GM18508 (cell line): Measurements from ENCODE around the gene PLPP7.
"Not testable (repeated sequence)": the region's sequence is repeated elsewhere in the genome, so short reads cannot be mapped to it uniquely, and the experiment has no call there.

ENCODE experiments used
- ATAC-seq: cut with Tn5 transposase; IDR thresholded peaks from one replicate; pipeline ENCODE4 v1.9.1; 2021; ENCODE audit warnings: moderate number of reproducible peaks; ENCODE audit not compliant: insufficient read depth, unreplicated experiment

PLPP7 gene

DNA sequence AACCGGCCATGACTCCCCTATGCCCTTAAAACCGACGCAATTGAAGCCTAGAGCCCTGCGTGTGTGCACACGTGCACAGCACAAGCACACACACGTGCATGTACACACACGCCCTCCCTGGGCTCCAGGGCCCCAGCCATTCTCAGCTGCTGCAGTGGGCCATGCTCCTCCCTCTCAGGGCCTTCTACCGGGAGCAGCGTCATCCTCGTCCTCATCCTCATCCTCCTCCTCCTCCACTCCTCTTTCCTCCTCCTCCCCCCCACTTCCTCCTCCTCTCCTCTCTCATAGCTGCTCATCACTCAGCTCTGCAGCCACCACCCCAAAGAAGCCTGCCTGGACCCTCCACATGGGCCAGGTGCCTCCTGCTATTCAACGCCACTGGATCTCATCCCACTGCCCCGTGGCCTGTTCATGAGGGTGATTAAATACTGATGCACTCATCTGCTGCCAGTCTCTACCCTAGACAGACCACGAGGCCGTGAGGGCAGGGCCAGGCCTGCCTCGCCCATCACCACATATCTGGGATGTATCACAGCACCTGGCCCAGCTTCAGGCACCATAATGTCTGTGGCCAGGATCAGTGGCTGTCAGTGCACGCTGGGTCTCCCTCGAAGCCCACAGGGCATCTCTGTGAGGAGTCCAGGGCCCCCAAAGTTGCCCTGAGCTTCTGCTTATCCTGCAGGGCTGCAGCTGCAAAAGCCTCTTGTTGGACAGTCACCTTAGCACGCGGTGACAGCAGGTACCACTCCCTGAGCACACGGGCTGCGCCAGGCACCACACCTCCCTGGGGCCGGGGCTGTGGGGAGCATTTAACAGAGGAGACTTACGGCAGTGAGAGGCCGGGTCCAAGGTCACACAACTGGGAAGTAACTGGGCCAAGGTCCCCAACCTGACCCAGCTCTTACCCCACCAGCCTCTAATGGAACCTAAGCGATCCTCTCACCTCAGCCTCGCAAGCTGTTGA is 23.0 kb upstream of the PLPP7 start:
- ATAC-seq = no peak

DNA sequence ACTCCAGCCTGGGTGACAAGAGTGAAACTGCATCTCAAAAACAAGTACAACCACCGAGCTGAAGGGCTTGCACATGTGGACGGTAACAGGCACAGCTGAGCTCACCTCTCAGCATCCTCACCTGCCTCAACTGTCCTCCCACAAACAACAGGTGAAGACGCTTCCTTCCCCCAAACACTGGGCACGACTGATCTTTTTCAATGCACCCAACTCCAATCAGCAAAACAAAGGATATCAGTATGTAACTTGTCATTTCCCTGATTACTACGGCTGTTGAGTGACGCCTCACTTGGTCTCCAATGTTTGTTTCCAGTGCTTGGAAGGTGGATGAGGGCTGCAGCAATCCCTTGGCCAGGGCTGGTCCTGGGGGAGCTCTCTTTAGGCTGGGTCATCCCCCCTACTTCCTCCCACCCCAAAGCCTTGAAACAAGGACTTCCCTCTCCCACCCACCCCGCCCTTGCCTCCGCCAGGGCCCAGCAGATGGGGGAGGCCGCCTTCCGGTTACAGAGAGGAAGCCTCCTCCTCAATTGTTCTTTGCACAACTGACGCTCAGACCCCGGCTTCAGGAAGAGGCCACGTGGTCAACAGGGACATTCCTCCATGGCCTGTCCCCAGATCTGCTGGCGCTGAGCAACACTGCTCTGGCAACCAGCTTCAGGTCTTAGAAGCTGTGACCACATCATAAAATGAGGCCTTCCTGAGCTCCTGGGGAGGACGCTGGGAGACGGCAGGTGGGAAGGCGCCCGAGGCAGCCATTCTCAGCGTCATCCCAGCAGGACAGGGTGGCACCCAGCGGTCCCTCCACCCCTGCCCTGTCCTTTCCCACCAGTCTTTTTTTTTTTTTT is 19.1 kb upstream of the PLPP7 start:
- ATAC-seq = no peak

DNA sequence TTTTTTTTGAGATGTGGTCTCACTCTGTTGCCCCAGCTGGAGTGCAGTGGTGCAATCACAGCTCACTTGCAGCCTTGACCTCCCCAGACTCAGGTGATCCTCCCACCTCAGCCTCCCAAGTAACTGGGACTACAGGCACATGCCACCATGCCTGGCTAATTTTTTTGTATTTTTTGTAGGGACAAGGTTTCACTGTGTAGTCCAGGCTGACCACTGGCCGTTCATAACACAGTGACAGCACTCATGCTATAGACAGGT is 18.6 kb upstream of the PLPP7 start:
- ATAC-seq = not testable (repeated sequence)

DNA sequence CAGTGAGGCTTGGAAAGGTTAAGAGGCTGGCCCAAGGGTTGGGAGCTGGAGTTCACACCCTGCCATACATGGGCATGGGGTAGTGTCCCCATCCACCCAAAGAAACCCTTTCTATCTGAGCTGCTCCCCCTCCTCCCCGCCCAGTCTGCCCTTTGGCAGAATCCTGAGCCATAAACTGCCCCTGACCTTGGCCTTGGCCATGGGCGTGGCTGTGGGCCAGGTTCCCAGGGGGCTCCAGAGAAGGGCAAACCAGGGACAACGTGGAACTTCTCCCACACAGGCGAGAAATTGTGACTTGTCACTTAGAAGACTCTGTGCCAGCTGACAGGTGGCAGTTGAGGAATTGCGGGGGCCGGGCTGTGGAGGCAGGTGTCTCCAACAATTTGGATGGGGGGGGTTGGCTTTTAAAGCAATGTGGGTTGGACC is 18.0 kb upstream of the PLPP7 start:
- ATAC-seq = no peak

DNA sequence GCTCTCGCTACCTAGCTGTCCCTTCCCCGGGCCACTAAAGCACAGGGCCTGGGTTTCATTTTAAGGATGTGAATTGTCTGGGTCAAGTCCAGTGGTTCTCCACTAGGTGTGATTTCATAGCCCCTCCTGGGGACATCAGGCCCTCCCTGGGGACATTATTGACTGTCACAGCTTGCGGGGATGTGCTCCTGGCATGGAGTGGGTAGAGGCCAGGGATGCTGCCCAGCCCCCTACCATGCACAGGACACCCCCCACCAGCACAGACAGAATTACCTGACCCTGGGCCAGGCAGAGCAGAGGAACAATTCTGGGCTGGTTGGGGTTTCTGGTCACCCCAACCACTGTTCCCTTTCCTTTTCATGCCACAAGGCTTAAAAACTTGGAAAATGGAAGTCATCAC is 17.3 kb upstream of the PLPP7 start:
- ATAC-seq = no peak

DNA sequence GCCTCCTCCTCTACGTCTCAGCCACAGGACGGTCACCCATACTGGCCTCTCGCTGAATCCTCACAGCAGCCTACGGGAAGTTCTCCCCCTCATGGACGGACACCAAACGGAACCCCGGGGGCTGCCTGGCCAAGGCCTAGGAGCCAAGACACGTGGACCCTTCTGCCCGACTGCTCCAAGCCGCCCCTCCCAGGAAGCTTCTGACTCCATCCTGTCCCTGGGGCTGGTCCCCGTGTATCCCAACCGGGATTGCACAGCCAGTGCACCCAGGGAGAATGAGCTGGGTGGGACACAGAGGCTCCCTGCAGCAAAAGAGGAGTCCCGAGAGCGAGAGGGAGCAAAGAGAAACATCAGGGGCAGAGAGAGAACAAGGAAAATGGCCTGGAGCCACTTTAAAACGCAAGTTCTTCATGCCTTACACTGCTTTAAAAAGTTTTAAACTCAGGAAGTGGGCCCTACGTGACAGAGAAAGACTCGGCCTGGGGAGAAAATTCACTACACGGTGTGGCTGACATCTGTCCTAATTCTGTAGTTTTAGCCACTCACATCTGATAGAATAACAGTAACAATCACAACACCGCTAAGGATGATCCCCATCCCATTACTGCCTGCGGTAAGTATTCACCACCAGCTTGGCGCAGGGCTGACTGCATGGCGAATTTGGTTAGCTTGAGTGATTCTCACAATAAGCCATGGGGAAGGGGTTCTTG is 16.2 kb upstream of the PLPP7 start:
- ATAC-seq = no peak

DNA sequence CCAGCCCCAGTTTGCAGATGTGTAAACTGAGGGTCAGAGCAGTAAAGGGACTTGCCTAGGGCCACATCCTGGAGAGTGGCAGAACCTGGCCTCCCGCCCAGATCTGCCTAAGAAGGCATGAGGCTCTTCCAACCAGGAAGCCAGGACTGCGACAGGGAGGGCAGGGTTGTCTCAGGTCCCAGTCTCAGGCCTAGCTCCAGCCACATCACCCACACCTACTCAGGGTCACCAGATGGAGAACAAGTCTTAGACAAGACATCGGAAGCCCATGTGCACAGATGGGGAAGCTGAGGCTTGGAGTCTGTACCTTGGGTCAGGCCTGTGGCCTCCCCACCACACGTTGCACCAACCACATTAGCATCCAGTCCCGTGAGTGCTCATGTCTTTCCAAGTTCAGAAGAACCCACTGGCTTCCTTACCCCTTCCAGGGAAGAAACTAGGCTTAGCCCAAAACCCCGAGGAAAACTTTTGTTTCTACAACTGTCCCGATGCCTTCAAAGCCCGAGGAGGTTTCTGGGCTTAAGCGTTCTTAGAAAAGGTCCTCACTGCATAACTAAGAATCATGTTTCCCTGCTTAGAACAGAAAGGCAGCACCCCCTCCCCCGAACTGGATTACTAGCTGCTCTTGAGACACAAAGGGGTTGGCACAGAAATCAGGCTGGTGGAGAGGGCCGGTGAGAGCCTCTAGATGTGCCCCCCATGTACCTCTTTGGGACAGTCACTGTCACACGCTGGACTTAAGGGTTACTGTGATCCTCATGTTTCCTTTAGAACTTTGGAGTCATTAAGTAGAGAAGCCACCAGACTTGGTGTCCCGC is 15.5 kb upstream of the PLPP7 start:
- no peak for ATAC-seq

DNA sequence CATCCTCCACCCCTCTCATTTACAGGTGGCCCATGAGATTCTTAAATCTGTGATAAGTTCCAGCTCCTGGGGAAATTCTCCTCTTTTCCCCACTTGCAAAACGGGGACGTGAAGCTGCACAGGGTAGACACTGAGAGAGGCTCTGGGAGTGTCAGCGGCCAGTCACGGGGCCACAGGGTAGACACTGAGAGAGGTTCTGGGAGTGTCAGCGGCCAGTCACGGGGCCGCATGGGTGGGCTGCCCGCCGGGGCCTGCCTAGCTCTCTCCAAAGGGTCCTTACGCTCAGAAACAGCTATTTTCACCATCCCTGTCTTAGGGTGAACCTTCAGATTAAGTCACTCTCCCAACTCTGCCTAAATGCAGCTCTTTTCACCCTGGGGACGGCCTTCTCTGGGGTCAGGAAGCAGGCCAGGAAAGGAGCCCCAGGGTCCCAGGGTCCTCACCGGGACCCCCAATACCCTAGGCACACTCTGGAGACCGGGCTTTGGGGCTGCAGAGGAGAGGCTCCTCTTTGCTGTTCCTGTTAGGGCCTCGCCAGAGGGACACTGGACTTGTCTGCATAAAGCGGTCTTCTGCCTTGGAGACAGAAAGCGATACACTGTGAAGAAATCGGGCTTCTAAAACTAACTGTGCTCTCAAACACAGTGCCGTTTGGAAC is 14.7 kb upstream of the PLPP7 start:
- no peak for ATAC-seq

DNA sequence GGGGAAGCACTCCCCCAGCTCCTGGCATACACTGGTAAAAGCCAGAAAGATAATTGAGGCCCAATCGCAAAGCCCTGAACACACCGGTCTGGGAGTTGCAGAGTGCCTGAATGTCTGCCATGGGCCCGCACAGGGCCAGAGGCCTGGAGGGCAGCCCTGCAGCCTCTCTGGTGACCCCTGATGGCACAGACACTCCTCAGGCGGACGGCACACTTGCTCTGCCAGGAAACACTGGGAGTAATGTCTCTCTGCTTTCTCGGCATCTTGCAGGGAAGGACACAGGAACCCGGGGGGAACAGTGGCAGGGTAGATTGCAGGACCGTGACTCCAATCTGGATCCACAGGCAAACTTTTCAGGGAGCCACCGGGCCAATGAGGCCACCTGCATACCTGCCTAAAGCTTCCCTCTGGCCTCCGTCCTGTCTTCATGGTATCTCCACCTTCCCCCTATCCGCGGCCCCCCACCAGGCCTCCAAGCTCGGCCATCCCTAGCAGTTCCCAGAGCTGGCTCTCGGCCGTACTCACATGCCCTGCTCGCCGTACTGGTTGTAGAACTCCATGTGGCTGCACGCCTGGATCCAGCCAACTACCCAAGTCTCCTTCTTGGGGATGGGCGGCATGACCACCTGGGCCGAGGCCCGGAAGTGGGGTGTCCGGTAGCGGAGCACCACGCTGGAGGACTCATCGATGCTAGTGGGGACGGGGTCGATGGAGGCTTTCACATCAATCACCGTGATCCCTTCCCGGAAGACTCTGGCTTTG is 14.0 kb upstream of the PLPP7 start:
- no peak for ATAC-seq

DNA sequence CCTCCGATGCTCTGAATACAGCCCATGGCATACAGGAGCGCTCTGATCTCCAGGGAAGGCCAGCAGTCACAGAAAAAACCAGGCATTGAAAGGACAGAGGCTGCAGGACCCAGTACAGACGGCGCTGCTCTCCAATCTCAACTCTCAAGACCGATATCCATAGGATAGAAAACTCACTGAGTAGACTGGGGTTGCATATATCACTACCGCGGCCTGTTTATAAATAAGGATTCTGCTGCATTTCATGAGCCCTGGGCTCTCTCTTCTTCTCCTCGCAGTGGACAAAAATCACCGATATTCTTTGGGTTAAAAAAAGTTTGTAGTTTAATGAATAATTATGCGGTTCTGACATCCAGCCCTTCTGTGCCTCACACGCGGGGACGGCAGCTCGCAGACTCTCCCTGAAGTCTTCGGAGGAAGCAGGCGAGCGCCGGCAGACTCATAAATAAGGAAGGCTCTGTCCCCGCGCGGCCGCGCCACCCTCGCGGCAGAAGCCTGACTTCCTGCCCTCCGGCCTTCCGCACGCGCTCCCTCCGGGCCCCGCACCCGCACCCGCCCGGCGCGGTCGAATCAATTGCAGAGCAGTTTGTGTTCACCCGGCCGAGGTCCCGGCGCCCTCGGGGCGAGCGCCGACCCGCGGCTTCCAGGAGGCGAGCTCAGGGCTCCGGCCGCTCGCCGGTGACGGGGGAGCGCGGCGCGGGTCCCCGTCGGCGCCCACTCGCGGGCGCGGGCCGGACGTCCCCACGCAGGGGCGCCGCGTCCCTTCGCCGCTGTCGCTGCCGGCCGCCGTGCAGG is 13.2 kb upstream of the PLPP7 start, which contains the start of gene FAM78A:
TSS of gene FAM78A (minus strand) at position 417 of the 795 bp plus-strand sequence. CDS start at position 86, 331 bp downstream.
- no peak for ATAC-seq

DNA sequence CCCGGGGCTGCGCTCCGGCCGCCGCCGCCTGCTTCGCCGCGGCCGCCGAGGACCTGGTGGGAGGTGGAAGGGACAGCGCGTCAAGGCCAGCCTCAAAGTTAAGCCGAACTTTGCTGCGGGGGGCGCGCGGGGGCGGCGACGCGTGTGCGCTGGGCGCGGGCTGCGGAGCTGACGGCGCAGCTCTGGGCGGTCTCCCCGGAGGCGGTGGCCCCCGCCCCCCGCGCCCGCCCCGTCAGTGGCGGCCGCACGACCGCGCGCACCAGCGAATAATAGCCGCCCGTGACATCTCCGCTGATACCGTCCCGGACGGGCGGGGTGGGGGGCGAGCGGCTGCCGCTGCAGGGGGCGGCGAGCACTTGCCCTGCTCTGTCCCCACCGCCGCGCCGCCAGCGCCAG is 12.6 kb upstream of the PLPP7 start:
- no peak for ATAC-seq

DNA sequence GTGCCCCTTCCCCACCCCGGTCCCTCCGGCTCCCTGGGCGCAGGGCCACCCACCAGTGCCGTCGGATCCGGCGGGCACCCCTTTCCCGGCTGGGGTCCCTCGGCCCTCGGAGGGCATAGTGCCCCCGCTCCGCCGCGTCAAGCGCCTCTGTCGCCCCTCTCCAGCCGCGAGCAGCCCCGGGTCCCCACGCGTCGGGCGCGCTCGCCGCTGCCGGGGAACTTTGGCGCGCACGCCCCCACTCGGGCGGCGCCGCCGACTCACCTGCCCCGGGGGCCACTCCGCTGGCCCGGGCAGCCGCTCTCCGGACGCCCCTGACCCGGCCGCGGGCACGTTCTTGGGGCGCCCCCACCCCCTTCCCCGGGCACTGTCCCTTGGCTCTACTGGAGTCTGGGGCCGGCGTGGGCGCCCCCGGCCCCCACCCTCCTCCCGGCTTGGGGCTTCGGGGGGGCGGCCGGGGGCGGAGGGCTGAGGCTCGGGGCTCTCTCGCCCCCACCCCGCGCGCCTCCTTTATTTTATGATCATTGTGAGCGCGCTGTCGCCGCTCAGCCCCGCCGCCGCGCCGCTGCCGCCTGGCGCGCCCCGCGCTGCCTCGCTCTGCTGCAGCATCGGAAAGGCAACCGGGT is 12.1 kb upstream of the PLPP7 start:
- ATAC-seq = no peak

DNA sequence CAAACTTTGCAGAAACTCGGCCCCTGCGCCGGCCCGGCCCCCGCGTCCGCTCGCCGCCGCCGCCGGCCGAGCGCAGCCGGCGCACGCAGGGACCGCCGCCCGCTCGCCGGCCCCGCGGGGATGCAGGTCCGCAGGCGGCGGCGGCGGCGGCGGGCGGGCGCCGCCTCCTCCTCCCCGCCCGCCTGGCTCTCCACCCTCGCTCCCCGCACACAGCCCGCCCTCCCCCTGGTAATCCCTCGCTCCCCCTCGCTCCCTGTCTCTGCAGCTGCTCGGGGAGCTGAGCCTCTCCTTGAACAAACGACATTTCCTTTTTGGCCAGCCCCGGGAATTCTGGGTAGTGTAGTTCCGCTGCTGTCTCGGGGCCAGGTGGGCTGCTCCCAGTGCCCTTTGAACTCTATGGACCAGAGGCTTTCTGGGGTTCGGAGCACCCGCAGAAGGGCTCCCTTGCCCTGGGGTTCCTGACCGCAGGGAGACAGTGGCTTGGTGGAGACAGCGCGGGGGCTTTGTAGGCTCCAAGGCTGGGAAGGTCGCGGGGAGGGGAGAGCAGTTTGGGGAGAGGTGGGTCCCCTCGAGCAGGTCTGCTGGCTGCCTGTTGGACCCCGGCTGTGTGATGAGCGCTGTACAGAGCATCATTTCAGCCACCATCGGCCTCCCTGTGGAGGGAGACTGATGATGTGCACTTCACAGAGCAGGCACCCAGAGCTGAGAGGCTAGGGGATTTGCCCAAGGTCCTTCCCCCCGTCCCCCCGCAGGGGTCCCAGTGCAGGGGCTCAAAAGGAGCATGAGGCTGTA is 11.4 kb upstream of the PLPP7 start:
- no peak for ATAC-seq

DNA sequence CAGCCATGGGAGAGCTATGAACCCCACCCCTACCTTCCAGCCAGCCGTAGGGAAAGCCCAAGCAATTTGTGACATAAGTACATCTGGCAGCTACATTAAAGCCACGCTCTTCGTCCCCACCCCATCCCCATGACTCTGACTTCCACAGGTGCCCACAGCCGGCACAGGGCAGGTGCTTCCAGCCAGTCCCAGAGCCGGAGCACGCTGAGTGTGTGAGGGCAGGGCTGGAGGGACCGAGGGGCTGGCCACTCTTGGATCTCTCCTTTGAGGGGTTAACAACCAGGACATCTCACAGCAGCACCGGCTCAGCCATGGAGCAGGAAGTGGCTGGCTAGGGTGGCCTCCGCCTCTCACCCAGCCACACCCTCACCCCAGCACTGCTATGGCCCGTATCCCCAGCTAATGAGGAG is 10.8 kb upstream of the PLPP7 start:
- no peak for ATAC-seq

DNA sequence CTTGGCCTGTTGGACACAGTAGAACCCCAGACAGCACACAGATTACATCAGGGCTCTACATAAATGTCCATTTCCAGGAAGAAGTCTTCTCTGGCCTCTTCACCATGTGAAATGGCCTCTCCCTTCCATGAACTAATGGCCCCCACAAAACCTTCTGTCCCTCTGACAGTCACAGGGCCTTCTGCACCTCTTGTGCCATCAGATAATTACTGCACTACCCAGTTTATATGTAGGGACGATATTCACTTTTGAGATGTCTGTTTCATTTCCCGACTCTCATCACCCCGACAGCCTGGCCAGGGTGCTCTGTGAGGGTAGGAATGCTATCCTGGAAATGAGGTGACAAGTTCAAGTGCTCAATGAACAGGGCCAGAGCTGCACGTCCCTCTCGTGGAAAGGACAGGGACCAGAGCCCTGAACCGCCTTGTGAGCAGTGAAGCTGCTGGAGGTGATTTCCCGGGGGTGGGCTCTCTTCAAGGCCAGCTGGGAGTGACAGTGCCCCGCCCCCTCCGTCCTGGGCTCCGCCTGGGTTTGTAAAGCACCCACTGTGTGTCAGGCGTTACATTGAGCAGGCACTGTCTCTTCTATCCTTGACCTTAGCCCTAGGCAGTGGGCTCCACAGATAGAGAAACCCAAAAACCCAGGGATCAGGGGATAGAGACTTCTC is 10.2 kb upstream of the PLPP7 start:
- ATAC-seq = no peak

DNA sequence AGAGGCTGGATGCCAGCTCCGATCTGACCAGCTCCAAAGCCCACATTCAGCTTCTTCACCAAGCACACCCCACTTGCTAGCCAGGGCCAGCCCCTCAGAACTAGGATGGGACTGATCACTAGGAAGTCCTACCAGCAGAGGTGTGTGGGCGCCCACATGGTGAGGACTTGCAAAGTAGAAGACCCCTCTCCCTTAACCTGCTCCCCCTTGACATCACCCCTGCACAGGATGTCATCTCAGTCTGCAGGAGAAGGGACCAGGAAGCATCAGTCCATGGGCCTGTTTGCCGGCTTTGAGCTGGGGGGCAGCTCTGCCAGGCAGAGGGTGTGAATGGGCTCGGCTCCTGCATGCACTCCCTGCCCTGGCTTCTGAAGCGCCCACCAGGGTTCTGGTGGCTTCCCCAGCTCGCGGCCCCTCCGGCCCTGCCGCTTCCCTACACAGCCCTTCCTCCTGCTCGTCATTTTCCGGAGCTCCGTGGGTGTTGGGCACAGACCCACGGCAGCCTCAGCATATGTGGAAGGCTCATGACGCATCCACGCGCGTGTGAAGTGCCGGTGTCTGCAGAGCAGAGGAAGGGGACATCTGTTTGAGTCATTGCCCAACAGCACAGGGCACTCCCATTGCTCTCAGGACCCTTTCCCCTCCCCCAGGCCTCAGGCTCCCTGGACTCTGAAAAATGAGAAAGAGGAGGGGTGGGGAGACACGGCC is 9.5 kb upstream of the PLPP7 start:
- ATAC-seq = no peak
